Nephron (organoid): ENCODE measurements around the gene ETV6.

Source experiments
- H3K27ac Mint-ChIP-seq, 3 experiments: 2 replicates each; pipeline ENCODE4 v1.8.0; 2020; ENCODE audit warnings: mixed read lengths in 3 of 3, mild to moderate bottlenecking in 2 of 3, moderate library complexity in 1 of 3
- H3K27me3 Mint-ChIP-seq: 2 replicates; pipeline ENCODE4 v1.8.0; 2021; ENCODE audit warnings: low read depth, mild to moderate bottlenecking, moderate library complexity, mixed read lengths
- H3K36me3 Mint-ChIP-seq: 2 replicates; pipeline ENCODE4 v1.8.0; 2020; ENCODE audit warnings: low read depth, mixed read lengths
- H3K4me1 Mint-ChIP-seq: 2 replicates; pipeline ENCODE4 v1.8.0; 2020; ENCODE audit warnings: mixed read lengths
- H3K4me3 Mint-ChIP-seq, 3 experiments: 2 replicates each; pipeline ENCODE4 v1.8.0; 2020; ENCODE audit warnings: mild to moderate bottlenecking in 3 of 3, mixed read lengths in 3 of 3, moderate library complexity in 2 of 3
- H3K9me3 Mint-ChIP-seq: 2 replicates; pipeline ENCODE4 v1.8.0; 2020; ENCODE audit warnings: mixed read lengths
- CTCF ChIP-seq, 3 experiments: fragments of 200-600 bp; sonication (generic); IDR thresholded peaks; one replicate each; pipeline ENCODE4 v1.5.0; 2021; ENCODE audit warnings: antibody characterized with exemption in 3 of 3; ENCODE audit not compliant: unreplicated experiment in 3 of 3

Gene ETV6

GRCh38 chr12:11728154-11728755 lies 78.8 kb downstream of the ETV6 start:
- Mint-ChIP-seq H3K4me3 (no peak overlapping the region), H3K4me1 (peaks cover 45% of the 10 kb centered on the region), H3K36me3 (no peaks in the 10 kb centered on the region), H3K9me3 (no peaks in the 10 kb centered on the region), H3K27me3 (no peaks in the 10 kb centered on the region), H3K27ac (no peak overlapping the region)
- no peak for TF ChIP-seq CTCF (IDR thresholded peaks at IDR 0.05; ENCODE audit: unreplicated experiment in 3 of 3)

GRCh38 chr12:11729008-11729407 lies 79.5 kb downstream of the ETV6 start:
- TF ChIP-seq CTCF (IDR thresholded peaks at IDR 0.05; ENCODE audit: unreplicated experiment in 3 of 3): no peak
- Mint-ChIP-seq H3K27me3 (no peaks in the 10 kb centered on the region), H3K36me3 (no peaks in the 10 kb centered on the region), H3K27ac (peak overlapping the region; percentile 45 to 83 (median 74)), H3K9me3 (no peaks in the 10 kb centered on the region), H3K4me3 (no peak overlapping the region), H3K4me1 (peaks cover 37% of the 10 kb centered on the region)

- no peak for TF ChIP-seq CTCF (IDR thresholded peaks at IDR 0.05; ENCODE audit: unreplicated experiment in 3 of 3)
- Mint-ChIP-seq H3K9me3 (no peaks in the 10 kb centered on the region), H3K4me3 (no peak overlapping the region), H3K27me3 (no peaks in the 10 kb centered on the region), H3K36me3 (no peaks in the 10 kb centered on the region), H3K27ac (peak overlapping the region; percentile 83 to 96 (median 95)), H3K4me1 (peaks cover 31% of the 10 kb centered on the region)
Observed at GRCh38 chr12:11729439-11730150, 80.1 kb downstream of the ETV6 start.

- Mint-ChIP-seq H3K4me1 (peaks cover 23% of the 10 kb centered on the region), H3K27me3 (no peaks in the 10 kb centered on the region), H3K36me3 (no peaks in the 10 kb centered on the region), H3K9me3 (no peaks in the 10 kb centered on the region), H3K27ac (peak overlapping the region; percentile 83 to 96 (median 95)), H3K4me3 (no peak overlapping the region)
- no peak for TF ChIP-seq CTCF (IDR thresholded peaks at IDR 0.05; ENCODE audit: unreplicated experiment in 3 of 3)
Observed at GRCh38 chr12:11730299-11731041, 81.0 kb downstream of the ETV6 start.

GRCh38 chr12:11731042-11731357 lies 81.5 kb downstream of the ETV6 start:
- H3K9me3 Mint-ChIP-seq: no peaks in the 10 kb centered on the region
- no peaks in the 10 kb centered on the region for H3K27me3 Mint-ChIP-seq
- H3K27ac Mint-ChIP-seq: peak overlapping the region in 2 of 3 experiments; percentile 77 to 96
- no peaks in the 10 kb centered on the region for H3K36me3 Mint-ChIP-seq
- TF ChIP-seq CTCF (IDR thresholded peaks at IDR 0.05; ENCODE audit: unreplicated experiment in 3 of 3): no peak
- peaks cover 18% of the 10 kb centered on the region for H3K4me1 Mint-ChIP-seq
- no peak overlapping the region for H3K4me3 Mint-ChIP-seq
